ENCODE data around the gene OAS2. TPM values are rescaled to one million over a fixed set of nuclear protein-coding genes. Genes with fewer than 3 reads are reported as not detected.

Gene OAS2
- total RNA-seq, 1 donor from 2014 or later: 94.2 TPM

GRCh38 chr12:112964067-112964670, 14.2 kb upstream of the OAS2 start:
- H3K4me3 Mint-ChIP-seq (ENCODE audit: unreplicated experiment): no peak overlapping the region
- peaks cover 33% of the 10 kb centered on the region for H3K27me3 Mint-ChIP-seq (ENCODE audit: low read depth, unreplicated experiment)

DNA sequence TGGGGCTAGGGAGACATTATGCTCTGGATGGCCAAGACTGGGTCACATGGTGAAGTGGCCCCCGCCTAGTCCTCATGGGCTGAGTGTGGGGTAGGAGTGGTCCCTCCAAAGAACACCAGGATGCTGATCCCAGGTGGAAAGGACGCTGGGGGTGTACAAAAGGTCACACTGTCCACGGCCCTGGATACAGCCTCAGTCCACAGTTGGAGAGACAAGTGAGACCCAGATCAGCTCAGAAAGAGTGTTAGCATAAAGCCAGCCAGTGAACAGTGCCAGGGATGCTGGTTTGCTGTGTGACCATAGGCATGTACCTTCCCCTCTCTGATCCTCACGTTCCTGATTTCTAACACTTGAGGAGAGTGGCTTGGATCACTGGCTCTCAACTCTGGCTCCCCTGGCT, 13.4 kb upstream of the OAS2 start:
- no peaks in the 10 kb centered on the region for H3K9me3 ChIP-seq (ENCODE audit: insufficient read depth, low read depth, low read length)
- no peak overlapping the region for H3K4me2 ChIP-seq (ENCODE audit: low read length)
- FAIRE-seq (no peak), DNase-seq (ENCODE audit: low read depth) (no peak)
- Mint-ChIP-seq H3K4me1 (ENCODE audit: low read depth, unreplicated experiment) (no peaks in the 10 kb centered on the region), H3K9me3 (ENCODE audit: unreplicated experiment) (peaks cover 3% of the 10 kb centered on the region), H3K27me3 (ENCODE audit: low read depth, unreplicated experiment) (peaks cover 33% of the 10 kb centered on the region), H3K4me3 (ENCODE audit: unreplicated experiment) (no peak overlapping the region), H3K27ac (ENCODE audit: unreplicated experiment) (no peak overlapping the region), H3K36me3 (ENCODE audit: low read depth, unreplicated experiment) (peaks cover 33% of the 10 kb centered on the region)
- no peaks in the 10 kb centered on the region for H3K27me3 ChIP-seq (ENCODE audit: insufficient read depth, low read length)
- H2AFZ ChIP-seq (ENCODE audit: low read depth, low read length): no peak overlapping the region
- no peak overlapping the region for H3K9ac ChIP-seq (ENCODE audit: low read length)
- no peaks in the 10 kb centered on the region for H4K20me1 ChIP-seq (ENCODE audit: insufficient read depth, low read length)
- H3K27ac ChIP-seq (ENCODE audit: low read depth, low read length): no peak overlapping the region
- TF ChIP-seq CTCF (IDR thresholded peaks at IDR 0.05; ENCODE audit: insufficient read depth, low read depth, low read length) (no peak), EZH2 (IDR thresholded peaks at IDR 0.05; ENCODE audit: insufficient read depth, low read length) (no peak)
- H3K4me3 ChIP-seq (ENCODE audit: insufficient read depth, low read depth, low read length): no peak overlapping the region
- no peaks in the 10 kb centered on the region for H3K36me3 ChIP-seq (ENCODE audit: insufficient read depth, low read length)
- H3K79me2 ChIP-seq (ENCODE audit: insufficient read depth, low read length): no peaks in the 10 kb centered on the region
- H3K4me1 ChIP-seq (ENCODE audit: insufficient read depth, low read length): no peaks in the 10 kb centered on the region

More at GRCh38 chr12:112964067-112964670, 14.2 kb upstream of the OAS2 start:
- Mint-ChIP-seq H3K9me3 (ENCODE audit: unreplicated experiment) (peaks cover 11% of the 10 kb centered on the region), H3K27ac (ENCODE audit: unreplicated experiment) (no peak overlapping the region), H3K36me3 (ENCODE audit: low read depth, unreplicated experiment) (peaks cover 40% of the 10 kb centered on the region), H3K4me1 (ENCODE audit: low read depth, unreplicated experiment) (no peaks in the 10 kb centered on the region)
- Histone ChIP-seq H2AFZ (ENCODE audit: low read depth, low read length) (no peak overlapping the region), H3K79me2 (ENCODE audit: insufficient read depth, low read length) (no peaks in the 10 kb centered on the region), H3K9ac (ENCODE audit: low read length) (no peak overlapping the region), H4K20me1 (ENCODE audit: insufficient read depth, low read length) (no peaks in the 10 kb centered on the region), H3K4me3 (ENCODE audit: insufficient read depth, low read depth, low read length) (no peak overlapping the region), H3K9me3 (ENCODE audit: insufficient read depth, low read depth, low read length) (no peaks in the 10 kb centered on the region), H3K27ac (ENCODE audit: low read depth, low read length) (no peak overlapping the region), H3K36me3 (ENCODE audit: insufficient read depth, low read length) (no peaks in the 10 kb centered on the region), H3K27me3 (ENCODE audit: insufficient read depth, low read length) (no peaks in the 10 kb centered on the region), H3K4me2 (ENCODE audit: low read length) (no peak overlapping the region), H3K4me1 (ENCODE audit: insufficient read depth, low read length) (no peaks in the 10 kb centered on the region)
- FAIRE-seq: no peak
- no peak for DNase-seq (ENCODE audit: low read depth)
- TF ChIP-seq EZH2 (IDR thresholded peaks at IDR 0.05; ENCODE audit: insufficient read depth, low read length) (no peak), CTCF (IDR thresholded peaks at IDR 0.05; ENCODE audit: insufficient read depth, low read depth, low read length) (no peak)

DNA sequence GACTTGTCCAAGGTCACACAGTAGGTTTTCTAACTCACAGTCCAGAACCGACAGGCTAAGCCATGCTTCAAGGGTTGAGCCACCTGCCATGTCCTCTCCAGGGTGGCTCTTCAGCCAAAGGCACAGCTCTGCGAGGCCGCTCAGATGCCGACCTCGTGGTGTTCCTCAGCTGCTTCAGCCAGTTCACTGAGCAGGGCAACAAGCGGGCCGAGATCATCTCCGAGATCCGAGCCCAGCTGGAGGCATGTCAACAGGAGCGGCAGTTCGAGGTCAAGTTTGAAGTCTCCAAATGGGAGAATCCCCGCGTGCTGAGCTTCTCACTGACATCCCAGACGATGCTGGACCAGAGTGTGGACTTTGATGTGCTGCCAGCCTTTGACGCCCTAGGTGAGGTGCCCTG, 12.7 kb upstream of the OAS2 start:
- Histone ChIP-seq H3K79me2 (ENCODE audit: insufficient read depth, low read length) (no peaks in the 10 kb centered on the region), H3K9ac (ENCODE audit: low read length) (no peak overlapping the region), H3K36me3 (ENCODE audit: insufficient read depth, low read length) (no peaks in the 10 kb centered on the region), H4K20me1 (ENCODE audit: insufficient read depth, low read length) (no peaks in the 10 kb centered on the region), H2AFZ (ENCODE audit: low read depth, low read length) (no peak overlapping the region), H3K4me1 (ENCODE audit: insufficient read depth, low read length) (no peaks in the 10 kb centered on the region), H3K4me2 (ENCODE audit: low read length) (no peak overlapping the region), H3K4me3 (ENCODE audit: insufficient read depth, low read depth, low read length) (no peak overlapping the region), H3K9me3 (ENCODE audit: insufficient read depth, low read depth, low read length) (no peaks in the 10 kb centered on the region), H3K27ac (ENCODE audit: low read depth, low read length) (no peak overlapping the region), H3K27me3 (ENCODE audit: insufficient read depth, low read length) (no peaks in the 10 kb centered on the region)
- Mint-ChIP-seq H3K9me3 (ENCODE audit: unreplicated experiment) (peaks cover 2% of the 10 kb centered on the region), H3K27me3 (ENCODE audit: low read depth, unreplicated experiment) (peaks cover 36% of the 10 kb centered on the region), H3K4me3 (ENCODE audit: unreplicated experiment) (no peak overlapping the region), H3K27ac (ENCODE audit: unreplicated experiment) (no peak overlapping the region), H3K36me3 (ENCODE audit: low read depth, unreplicated experiment) (peaks cover 30% of the 10 kb centered on the region), H3K4me1 (ENCODE audit: low read depth, unreplicated experiment) (no peaks in the 10 kb centered on the region)
- DNase-seq (ENCODE audit: low read depth) (no peak), FAIRE-seq (no peak)
- TF ChIP-seq EZH2 (IDR thresholded peaks at IDR 0.05; ENCODE audit: insufficient read depth, low read length) (no peak), CTCF (IDR thresholded peaks at IDR 0.05; ENCODE audit: insufficient read depth, low read depth, low read length) (no peak)
